ENCODE data around the gene PIK3C2A.
"Not testable (repeated sequence)": the region's sequence is repeated elsewhere in the genome, so short reads cannot be mapped to it uniquely, and the experiment has no call there.

PIK3C2A gene

DNA sequence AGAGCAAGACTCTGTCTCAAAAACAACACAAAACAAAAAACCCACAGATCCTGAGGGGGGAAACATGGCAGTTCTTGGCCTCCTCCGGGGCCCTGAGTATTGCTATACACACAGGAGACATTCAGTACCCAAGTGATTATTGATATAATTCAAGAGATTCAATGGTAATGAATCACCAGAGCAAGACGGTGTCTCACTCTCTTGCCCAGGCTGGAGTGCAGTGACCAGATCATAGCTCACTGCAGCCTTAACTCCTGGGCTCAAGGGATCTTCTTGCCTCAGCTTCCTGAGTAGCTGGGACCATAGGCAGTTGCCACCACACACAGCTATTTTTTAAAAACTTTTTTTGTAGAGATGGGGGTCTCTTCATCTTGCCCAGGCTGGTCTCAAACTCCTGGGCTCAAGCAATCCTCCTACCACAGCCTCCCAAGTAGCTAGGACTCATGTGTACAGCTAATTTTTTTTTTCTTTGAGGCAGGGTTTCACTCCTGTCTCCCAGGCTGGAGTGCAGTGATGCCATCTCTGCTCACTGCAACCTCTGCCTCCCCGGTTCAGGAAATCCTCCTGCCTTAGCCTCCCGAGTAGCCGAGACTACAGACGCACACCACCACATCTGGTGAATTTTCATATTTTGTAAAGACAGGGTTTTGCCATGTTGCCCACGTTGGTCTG is 21.8 kb upstream of the PIK3C2A start:
- FAIRE-seq (no peak), DNase-seq (ENCODE audit: insufficient read length, low spot score) (no peak)
- TF ChIP-seq, protein P1, sequence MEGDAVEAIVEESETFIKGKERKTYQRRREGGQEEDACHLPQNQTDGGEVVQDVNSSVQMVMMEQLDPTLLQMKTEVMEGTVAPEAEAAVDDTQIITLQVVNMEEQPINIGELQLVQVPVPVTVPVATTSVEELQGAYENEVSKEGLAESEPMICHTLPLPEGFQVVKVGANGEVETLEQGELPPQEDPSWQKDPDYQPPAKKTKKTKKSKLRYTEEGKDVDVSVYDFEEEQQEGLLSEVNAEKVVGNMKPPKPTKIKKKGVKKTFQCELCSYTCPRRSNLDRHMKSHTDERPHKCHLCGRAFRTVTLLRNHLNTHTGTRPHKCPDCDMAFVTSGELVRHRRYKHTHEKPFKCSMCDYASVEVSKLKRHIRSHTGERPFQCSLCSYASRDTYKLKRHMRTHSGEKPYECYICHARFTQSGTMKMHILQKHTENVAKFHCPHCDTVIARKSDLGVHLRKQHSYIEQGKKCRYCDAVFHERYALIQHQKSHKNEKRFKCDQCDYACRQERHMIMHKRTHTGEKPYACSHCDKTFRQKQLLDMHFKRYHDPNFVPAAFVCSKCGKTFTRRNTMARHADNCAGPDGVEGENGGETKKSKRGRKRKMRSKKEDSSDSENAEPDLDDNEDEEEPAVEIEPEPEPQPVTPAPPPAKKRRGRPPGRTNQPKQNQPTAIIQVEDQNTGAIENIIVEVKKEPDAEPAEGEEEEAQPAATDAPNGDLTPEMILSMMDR (IDR thresholded peaks at IDR 0.05; ENCODE audit: insufficient read depth, missing control alignments): no peak

GRCh38 chr11:17228186-17228925 is 20.6 kb upstream of the PIK3C2A start:
- FAIRE-seq: not testable (repeated sequence)

GRCh38 chr11:17224727-17225126 is 16.9 kb upstream of the PIK3C2A start:
- DNase-seq (ENCODE audit: insufficient read length, low spot score) (no peak), FAIRE-seq (no peak)
- TF ChIP-seq, protein P1 (IDR thresholded peaks at IDR 0.05; ENCODE audit: insufficient read depth, missing control alignments): no peak

More at GRCh38 chr11:17228186-17228925, 20.6 kb upstream of the PIK3C2A start:
- DNase-seq (ENCODE audit: insufficient read length, low spot score): not testable (repeated sequence)

GRCh38 chr11:17221968-17222367 is 14.2 kb upstream of the PIK3C2A start:
- TF ChIP-seq, protein P1 (IDR thresholded peaks at IDR 0.05; ENCODE audit: insufficient read depth, missing control alignments): no peak
- no peak for DNase-seq (ENCODE audit: insufficient read length, low spot score)
- no peak for FAIRE-seq

GRCh38 chr11:17219016-17219415 is 11.2 kb upstream of the PIK3C2A start:
- TF ChIP-seq, protein P1 (IDR thresholded peaks at IDR 0.05; ENCODE audit: insufficient read depth, missing control alignments): no peak
- DNase-seq (ENCODE audit: insufficient read length, low spot score): peak; percentile 37
- FAIRE-seq: peak; percentile 97

GRCh38 chr11:17218403-17218802 is 10.6 kb upstream of the PIK3C2A start:
- no peak for DNase-seq (ENCODE audit: insufficient read length, low spot score)
- TF ChIP-seq, protein P1 (IDR thresholded peaks at IDR 0.05; ENCODE audit: insufficient read depth, missing control alignments): no peak
- no peak for FAIRE-seq

DNA sequence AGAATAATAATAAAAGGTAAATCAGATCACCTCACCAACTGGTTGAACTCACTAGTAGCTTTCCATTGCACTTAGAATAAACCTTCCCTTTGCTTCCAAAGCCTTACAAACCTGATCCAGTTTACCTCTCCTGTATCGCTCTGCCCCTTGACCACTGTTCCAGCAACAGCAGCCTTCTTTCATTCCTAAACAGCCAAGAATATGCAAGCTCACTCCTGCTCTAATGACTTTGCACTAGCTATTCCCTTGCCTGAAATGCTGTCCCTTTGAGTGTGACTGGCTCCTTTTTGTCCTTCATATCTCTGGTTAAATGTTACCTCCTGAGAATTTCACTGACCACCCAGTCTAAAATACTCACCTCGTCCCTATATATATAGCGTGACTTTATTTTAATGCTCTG is 9.6 kb upstream of the PIK3C2A start:
- DNase-seq (ENCODE audit: insufficient read length, low spot score): no peak
- TF ChIP-seq, protein P1 (IDR thresholded peaks at IDR 0.05; ENCODE audit: insufficient read depth, missing control alignments): no peak
- no peak for FAIRE-seq

All from D721Med (cell line).